ENCODE data around the gene MEX3A.
"Not testable (repeated sequence)": the region's sequence is repeated elsewhere in the genome, so short reads cannot be mapped to it uniquely, and the experiment has no call there.

The MEX3A gene

DNA sequence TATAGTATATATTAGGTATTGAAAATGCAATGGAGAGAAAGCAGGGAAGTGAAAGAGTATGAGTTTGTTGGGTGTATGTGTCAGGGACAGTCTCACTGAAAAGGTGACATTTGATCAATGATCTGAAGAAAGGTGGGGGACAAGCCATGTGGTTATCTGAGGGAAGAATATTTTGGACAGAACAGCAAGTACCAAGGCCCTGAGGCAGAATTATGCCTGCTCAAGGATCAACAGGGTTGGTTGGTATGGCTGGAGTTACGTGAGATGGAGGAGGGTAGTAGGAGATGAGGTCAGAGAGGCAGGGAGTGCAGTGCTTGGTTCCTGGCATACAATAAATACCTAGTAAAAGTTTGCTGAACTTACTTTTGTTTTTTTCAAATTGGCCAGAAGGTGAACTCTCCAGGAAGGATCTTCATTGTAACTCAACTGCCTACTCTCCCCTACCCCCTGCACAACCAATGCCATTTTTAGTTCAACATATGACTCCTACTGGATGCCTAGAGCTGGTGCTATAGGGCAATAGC lies 25.9 kb downstream of the MEX3A start:
- no peak for DNase-seq

DNA sequence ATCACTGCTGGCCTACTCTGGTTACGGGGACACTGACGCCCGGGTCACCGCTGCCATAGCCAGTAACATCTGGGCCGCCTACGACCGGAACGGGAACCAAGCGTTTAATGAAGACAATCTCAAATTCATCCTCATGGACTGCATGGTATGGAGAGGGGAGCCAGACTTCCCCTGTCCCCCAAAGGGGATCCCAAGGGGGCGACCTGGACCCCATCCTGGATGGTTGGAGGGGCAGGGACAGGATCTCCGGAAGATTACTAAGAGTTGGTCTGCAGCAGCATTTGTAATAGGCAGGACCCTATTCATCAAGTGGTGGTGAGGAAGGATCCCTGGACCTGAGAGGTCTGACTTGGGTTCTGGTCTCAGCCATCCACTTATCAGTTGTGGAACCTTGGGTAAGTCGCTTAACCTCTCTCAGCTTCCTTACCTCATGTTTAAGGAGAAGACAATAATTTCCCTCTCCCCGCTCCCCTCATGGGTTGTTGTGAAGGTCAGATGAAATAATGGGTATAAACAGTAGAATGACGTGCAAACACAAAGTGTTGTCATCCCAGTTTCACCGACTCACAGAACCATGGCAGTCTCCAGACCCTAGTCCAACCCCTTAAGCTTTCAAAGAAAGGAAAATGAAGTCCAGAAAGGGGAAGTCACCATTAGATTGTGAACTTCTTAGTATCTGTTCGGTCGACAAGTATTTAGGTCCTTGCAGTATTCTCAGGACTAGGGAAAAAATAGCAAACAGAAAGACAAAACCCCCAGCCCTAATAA lies 26.8 kb downstream of the MEX3A start:
- no peak for DNase-seq

DNA sequence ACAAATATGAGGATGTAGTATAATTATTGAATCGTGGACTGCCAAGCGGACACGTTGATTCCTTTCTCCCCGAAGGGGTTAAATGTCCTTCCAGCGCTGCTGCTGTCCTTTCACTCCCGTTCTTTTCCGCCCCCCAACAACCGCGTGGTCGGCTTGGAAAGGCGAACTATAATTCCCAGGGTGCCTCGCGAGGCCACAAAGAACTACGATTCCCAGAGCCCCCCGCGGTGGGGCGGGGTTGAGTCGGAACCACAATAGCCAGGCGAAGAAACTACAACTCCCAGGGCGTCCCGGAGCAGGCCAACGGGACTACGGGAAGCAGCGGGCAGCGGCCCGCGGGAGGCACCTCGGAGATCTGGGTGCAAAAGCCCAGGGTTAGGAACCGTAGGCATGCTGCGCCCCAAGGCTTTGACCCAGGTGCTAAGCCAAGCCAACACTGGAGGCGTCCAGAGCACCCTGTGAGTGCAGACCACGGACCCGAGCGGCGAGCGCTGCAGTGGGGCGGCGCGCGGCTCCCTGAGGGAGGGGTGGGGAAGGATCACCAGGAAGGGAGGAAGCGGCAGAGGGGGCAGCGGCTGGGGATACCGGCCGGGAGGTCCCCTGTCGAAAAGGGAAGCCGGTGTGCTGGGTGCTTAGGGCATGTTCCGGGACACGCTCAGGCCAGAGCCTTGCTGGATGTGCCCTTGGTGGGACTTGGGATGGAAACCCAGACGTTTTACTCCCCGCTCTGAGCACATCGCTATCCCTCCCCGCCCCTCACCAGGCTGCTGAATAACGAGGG lies 27.6 kb downstream of the MEX3A start, which contains the start of gene LAMTOR2:
Gene LAMTOR2 (plus strand): TSS at position 283 of the 781 bp plus-strand sequence. CDS start 108 bp downstream, at position 391.
- peak; percentile 94 for DNase-seq

DNA sequence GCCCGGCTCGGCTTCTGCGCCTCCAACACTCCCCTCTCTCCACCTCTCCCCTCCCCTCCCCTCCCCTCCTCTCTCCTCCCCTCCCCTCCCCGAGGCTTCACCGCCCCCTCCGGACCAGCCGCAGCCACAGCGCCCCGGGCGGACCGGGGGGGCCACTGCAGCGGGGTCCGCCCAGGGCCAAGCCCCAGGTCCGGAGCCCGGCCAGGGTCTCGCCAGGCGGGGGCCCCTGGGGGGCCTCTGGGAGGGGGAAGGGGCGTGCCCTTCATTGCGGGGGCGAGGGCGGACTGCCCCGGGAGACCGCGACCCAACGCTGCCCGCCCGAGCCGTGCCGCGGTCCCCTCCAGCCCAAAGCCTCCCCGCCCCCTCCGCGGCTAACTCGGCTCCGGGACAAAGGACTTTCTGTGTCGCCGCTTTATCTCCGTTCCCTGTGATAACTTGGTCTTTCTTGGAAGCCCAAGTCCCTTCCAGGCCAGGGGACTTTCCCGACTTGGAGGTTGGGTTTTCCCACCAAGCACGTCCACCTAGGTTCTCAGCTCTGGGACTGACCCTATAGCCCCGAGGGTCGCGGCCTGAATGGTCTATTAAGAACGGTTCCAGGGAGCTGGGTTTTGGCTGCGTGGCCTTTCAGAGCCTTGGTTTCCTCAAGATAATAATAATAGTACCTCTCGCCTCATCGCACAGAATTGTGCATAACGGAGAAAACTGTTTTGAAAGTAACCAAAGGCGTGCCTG lies 28.3 kb downstream of the MEX3A start, which contains the start of gene UBQLN4:
Gene UBQLN4 (minus strand): TSS at position 31 of the 732 bp plus-strand sequence. CDS start 97 bp downstream, outside the sequence.
- DNase-seq = peak; percentile 87

DNA sequence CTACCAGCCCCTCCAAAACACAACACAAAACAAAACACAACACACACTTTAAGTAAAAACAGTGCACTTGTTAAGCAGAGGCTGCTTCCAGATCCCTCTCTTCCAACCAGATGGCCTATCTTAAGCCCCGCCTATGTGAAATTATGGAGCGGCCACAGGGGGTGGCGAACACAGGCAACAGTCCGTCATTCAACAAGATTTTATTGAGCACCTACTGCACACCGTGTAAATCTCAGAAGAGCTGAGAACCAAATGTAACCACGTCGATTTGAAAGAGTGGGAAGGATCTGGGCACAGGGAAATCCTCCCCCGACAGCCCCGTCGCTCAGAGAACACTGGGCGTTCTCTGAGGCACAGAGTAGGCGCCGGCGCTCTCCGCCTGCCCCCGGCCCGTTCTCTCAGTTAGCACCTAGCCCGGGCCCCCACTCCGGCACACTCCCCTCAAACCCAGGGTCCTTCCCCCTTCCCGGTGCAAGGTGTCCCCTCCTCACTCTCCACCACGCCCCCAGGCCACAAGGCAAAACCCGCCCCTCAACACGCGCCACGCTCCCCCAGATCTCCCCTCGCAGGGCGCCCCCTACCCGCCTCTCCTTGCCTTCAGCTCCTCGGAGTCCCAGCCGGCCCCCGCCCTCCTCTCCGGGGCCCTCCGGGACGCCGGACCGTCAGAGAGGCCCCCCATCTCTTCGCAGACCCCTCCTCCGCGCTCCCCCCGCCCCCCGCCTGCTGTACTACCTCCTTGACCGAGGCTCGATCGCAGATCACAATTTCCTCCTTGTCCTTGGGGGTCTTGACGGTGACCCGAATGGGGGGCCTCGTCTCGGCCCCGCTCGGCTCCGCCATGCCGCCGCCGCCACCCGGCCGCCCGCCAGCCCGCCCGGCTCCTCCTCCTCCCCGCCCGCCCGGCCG lies 29.1 kb downstream of the MEX3A start:
- DNase-seq = peak; percentile 71

DNA sequence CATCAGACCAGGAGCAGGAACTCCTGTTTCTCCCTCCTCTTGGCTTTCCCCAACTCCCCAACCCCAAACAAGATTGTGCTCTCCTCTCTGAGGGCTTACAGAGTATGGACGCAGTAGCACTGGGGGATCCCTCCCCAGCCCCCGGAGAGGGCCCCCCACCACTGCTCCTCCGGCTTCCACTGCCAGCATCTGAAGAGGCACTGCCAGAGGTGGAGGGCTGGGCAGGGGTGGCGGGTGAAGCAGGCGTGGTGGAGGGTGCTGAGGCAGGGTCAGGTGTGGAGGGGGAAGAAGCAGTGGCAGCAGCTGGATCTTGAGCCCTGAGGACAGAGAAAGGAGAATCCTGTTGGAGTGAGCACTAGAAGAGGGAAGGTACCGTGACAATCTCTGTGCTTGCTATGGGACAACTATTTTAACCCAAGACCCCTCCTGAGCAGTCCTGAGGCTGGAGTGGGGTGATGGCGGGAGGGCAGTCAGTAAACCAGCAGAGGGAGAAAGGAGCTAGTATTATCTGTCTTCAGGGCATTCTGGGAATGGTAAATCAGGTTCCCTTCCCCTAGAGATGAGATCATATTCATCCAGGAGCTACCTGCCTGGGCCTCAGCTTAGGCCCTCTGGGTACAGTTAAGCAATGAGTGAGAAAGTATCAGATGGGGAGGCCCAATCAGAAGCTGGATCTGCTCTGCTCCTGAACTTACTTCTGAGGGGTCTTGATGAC lies 31.1 kb downstream of the MEX3A start:
- DNase-seq = no peak

DNA sequence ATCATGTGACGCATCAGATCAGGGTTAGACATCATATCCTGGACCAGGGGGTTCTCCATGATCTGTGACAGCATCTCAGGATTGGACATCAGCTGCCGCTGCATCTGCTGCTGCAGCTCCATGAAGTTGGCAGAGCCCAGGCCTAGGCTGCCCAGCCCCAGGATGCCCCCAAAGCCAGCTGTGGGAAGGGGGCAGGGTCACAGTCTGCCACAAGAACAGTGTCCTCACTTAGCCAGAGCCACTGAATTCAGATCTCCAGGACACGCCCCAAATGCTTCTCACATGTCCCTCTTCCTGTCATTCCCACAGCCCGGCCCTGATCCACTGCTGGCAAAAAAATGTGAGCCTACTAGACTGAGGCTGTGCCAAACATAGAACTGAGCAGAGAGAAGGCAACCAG lies 31.9 kb downstream of the MEX3A start:
- DNase-seq = no peak

DNA sequence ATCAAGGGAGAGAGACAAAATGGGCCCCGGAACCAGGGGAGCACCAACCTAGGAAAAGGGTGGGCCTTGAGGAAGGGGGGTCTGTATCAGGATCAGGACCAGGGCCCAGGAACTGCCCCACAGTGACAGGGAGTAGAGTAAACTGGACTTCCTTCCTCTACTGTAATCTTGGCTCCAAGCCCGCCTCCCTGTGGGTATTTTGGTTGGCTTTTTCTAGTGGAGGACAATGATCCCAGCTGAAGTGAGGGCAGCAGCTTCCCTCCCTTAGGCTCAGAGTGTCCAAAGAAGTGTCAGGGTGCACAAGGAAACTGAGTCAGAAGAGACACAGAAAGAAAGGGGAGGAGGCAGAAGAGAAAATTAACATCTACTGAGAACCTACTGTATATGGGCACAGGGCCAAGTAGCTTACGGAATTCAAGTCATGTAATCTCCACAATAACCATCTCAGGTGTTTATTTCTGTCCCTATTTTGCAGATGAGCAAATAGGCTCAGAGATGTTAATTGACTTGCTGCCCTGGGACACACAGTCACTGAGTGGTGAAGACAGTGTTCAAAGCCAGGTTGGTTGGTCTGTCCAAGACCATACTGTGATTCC lies 33.5 kb downstream of the MEX3A start:
- no peak for DNase-seq

DNA sequence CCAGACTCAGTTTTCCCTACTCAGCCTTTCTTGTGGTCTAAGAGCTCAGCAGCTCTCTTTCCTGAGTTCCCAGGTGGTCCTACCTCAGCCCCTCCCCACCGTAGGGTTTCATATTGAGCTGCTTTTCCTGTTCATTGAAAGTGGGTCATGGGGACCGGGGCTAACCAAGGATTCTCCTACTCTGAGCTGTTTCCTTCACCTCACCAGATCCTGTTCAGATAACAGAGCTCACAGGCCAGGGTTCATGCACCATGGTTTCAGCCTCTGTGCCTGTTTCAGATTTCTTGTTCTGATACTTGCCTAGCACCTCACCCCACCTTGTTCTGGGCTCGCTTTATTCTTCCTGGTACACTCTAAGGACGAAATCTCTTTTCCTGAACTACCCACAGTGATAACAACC lies 37.2 kb downstream of the MEX3A start:
- no peak for DNase-seq

DNA sequence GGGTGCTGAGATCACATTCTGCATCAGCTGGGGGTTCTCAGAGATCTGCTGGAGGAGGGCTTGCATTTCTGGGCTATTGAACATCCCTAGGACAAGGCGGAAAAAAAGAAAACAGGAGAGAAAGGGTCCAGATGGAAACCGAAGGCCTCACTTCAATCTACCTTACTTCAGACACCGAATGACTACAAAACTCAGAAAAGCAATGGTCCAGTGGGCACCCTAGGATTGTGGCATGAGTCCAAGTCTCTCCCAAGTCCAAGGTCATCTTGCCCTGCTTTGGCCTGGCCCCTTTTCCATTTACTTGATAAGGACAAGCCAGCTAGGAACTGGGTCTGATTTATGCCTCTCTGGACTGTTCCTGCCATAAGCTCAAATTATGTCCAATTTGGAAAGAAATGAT lies 39.4 kb downstream of the MEX3A start:
- DNase-seq = no peak

DNA sequence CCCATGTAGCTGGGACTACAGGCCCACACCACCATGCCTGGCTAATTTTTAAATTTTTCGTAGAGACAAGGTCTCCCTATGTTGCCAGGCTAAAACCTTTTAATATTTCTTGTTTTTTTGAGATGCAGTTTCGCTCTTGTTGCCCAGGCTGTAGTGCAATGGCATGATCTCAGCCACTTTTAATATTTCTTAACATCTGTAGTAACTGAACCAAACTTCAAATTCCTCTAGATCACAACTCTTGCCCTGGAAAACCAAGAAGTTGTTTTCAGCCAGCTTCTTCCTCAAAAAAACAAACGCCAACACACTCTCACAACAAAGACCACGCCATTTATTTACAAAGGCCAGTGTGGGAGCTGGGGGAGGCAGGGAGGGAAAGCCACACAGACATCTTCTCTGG lies 47.3 kb downstream of the MEX3A start:
- not testable (repeated sequence) for DNase-seq

DNA sequence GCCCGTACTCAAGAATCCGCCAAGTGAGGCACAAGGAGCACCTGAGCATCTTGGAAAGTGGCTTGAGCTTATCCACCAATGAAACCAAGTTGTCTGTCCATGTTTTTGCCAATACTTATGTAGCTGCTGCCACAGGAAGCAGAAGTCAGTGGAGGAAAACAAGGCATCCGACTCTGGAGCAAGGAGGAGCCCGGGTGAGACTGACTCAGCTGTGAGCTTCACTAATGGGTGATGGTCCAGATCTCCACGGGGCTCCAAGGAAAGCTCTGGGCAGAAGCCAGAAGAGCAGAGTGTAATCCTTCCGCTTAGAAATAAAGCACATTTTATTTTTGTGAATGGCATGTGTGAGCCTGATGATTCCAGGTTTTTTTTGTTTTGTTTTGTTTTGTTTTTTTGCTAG lies 49.3 kb downstream of the MEX3A start:
- DNase-seq = no peak

DNA sequence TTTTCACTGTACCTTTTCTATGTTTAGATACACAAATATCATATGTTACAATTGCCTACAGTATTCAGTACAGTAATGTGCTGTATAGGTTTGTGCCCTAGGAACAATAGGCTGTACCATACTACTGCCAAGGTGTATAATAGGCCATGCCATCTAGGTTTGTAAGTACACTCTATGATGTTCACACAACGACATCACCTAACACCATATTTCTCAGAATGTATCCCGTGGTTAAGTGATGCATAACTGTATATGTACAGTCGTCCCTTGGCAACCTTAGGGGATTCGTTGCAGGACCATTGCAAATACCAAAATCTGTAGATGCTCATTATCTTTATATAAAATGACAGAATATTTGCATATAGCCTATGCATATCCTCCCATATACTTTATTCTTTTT lies 55.7 kb downstream of the MEX3A start:
- DNase-seq = no peak

DNA sequence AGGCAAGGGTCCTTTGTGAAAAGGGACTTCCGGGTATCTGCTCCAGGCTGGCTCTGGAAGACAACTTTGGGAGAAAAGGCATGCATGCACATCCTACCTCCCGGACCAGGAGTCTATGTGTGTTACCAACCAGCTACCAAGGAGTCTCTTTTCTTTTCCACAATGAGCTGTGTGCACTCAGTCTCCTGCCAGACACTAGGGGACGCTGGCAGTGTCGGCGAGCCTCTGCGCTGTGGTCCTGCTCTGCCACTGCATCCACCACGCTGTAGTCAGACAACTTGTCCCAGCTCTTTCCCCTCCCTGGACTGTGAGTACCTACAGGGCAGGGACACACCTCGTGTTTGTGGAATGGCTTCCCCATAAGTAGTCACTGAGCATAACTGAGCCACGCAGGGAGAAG lies 56.4 kb downstream of the MEX3A start:
- peak; percentile 41 for DNase-seq

DNA sequence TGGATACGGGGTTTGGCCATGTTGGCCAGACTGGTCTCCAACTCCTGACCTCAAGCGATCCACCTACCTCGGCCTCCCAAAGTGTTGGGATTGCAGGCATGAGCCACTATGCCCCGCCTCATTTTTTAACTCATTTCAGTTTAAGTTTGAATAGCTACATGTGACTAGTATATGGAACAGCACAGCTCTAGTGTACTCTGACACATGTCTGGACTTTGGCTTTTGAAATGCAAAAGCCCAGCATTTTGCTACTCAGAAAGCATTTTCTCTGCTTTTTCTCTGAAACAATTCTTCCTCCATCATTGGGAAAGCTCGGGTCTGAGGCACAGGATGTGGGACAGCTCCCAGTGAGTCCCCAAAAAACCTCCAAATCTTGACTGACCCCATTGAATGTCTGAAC lies 57.5 kb downstream of the MEX3A start:
- no peak for DNase-seq
